Esophagus mucosa (tissue), 1 donor: ENCODE measurements around the gene CSNK1A1. TPM values are rescaled to one million over a fixed set of nuclear protein-coding genes. Genes with fewer than 3 reads are reported as not detected.
A peak's percentile ranks its signal among the peaks of the same experiment; 100 is the strongest.
"Not testable (repeated sequence)": the region's sequence is repeated elsewhere in the genome, so short reads cannot be mapped to it uniquely, and the experiment has no call there.

Experiments used
- ATAC-seq: fragments of 200-7000 bp; cut with Tn5 transposase; one replicate; pipeline ENCODE4 v1.9.1; 2020
- total RNA-seq: library from RNA; stranded (reverse); gene quantifications from one replicate; pipeline ENCODE4 v1.2.4, GENCODE V29; 2023
- donor health status: DM: yes; HTN: yes; CAD: no.

CSNK1A1 gene
- total RNA-seq, 1 donor from 2014 or later, result 404 TPM

- no peak for ATAC-seq
These were observed 61.6 kb downstream of the CSNK1A1 start for GRCh38 chr5:149489605-149490037.

DNA sequence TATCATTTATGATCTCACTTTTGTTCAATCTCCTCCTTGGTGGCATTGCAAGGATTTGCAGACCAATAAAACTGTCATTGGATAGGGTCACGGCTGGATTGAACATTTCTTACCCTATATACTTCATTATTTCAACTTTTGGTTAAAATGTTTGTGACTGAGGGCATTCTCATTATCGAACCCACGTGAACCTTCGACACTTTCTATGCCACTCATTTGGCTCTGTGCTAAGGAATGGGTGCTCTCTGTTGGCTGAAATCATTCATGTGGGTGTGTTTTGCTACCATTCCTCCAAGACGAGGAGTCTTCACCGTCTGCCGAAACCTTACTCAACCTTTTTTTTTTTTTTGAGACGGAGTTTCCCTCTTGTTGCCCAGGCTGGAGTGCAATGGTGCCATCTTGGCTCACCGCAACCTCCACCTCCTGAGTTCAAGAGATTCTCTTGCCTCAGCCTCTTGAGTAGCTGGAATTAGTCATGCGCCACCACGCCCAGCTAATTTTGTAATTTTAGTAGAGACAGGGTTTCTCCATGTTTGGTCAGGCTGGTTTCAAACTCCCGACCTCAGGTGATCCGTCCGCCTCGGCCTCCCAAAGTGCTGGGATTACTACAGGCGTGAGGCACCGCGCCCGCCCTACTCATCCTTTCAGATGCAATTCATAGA lies 62.5 kb downstream of the CSNK1A1 start:
- peak; percentile 11 for ATAC-seq

DNA sequence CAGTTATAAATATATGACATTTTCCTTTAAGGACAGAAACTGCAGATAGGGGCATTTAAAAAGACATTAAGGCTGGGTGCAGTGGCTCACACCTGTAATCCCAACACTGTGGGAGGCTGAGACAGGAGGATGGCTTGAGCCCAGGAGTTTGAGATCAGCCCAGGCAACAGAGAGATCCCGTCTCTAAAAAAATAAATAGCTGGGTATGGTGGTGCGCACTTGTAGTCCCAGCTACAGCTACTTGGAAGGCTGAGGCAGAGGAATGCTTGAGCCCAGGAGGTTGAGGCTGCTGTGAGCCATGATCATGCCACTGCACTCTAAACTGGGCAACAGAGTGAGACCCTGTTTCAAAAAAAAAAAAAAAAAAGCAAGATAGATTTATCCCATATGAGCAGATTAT lies 63.6 kb downstream of the CSNK1A1 start:
- no peak for ATAC-seq

DNA sequence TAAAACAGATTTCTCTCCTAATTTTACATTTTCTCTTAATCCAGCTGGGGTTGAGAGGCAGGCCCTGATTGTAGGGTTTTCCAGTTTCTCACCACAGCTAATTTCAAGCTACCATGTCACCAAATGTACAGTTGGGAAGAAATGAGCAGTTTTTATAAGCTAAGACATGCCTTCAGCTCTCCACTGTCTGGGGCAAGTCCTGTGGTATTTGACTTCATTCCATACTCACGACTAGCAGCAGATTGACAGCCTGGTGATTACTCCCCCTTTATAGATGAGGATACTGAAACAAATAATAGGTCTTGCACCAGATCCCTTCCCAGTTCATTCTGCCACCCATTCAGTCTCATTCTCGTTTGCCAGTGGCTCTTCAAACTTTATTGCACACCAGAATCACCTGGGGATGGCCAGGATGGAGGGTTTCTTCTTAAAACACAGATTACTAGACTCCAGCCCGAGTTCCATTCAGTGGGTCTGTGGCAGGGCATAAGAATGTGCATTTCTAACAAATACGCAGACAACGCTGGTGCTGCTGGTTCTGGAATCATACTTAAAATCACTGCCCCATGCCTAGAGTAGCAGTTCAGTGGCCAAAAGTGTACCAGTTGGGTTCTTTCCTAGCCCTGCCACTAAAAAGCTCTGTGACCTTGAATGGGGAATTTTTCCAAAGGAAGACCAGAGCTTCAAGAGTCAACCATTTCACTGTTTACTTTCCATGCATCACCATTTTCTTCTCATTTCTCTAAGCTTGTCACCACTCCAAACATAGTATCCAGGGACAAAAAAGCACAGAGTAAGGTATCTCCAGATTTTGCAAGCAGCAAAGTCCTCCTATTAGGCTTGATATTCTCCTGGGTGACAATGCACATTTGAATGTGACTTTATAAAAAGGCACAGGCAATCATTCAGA lies 64.3 kb downstream of the CSNK1A1 start:
- ATAC-seq, result peak; percentile 5

DNA sequence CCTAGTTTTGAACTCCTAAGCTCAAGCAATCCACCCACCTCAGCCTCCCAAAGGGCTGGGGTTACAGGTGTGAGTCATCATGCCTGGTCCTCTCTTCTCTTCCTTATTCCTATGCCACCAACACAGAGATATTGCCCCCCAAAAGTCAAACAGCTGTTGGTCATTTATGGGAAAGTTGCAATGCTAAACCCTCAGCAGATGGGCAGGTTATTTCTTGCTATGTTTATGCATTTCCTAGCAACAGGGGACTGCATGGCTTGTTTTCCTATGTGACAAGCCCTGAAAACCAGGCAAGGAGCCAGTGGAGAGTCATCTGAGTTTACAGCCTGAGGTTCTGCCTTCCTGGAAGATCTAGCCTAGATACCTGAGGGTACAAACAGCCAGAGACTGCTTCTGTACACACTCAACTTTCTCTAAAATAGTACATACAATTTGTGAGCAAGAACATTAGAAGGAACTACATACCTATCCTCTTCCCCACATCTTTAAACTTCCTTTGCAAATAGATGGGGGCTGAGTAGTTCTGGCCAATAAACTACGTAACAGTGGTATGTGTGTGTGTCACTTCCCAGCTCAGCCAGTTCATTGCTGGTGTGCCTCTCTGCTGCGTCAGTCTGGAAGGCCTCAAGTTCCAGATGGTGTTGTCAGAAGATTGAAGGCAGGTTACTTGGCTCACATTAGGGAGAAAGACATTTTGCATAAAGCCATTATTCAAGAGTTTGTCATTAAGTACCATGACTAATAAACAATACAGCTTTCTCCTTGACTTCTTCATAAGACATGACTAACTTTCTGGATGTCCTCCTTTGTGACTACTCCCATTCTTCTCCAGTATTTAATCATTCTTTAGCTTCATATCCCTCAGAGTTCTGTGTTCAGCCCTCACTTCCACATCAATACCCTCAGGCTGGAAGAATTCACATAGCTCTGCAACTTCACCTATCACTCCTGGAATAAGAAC lies 65.3 kb downstream of the CSNK1A1 start:
- peak; percentile 86 for ATAC-seq

GRCh38 chr5:149481485-149481884 lies 69.8 kb downstream of the CSNK1A1 start:
- no peak for ATAC-seq

DNA sequence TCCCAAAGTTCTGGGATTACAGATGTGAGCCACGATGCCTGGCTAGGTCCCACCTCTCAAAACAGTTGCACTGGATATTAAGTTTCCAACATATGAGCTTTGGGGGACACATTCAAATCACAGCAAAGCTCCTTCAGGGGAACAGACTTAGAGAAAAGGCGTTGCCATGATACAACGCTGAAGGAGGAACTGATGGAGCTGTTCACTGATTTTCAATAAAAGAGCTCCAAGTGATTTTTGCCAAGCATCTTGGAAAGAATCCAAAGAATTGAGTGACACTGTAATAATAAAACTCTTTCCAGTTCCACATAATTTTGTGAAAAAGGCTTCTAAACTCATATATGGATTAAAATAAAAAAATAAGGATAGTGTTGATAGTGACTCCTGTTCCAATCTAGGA lies 72.5 kb downstream of the CSNK1A1 start:
- ATAC-seq, result no peak

- ATAC-seq, result no peak
These were observed 75.5 kb downstream of the CSNK1A1 start for GRCh38 chr5:149475777-149476176.

- peak; percentile 98 for ATAC-seq
These were observed 77.0 kb downstream of the CSNK1A1 start for GRCh38 chr5:149474198-149474597.

DNA sequence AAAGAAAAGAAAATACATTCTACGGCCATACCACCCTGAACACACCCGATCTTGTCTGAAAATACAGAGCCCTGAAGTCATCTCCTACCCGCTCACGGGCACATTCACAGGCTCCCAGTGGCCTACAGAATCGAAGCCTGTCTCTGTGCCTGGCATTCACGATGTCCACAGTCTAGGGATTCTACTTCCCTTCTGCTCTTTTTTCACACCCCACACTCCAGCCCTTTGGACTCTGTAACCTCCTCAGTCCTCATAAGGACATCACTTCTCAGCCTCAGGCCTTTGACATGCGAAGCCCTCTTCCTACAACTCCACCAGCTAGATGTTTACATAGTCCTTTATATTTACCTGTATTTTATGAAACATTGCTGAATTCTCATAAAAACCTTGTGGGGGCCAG lies 77.8 kb downstream of the CSNK1A1 start:
- ATAC-seq, result no peak

- no peak for ATAC-seq
These were observed 78.8 kb downstream of the CSNK1A1 start for GRCh38 chr5:149472399-149472798.

GRCh38 chr5:149471406-149472183 lies 79.6 kb downstream of the CSNK1A1 start:
- ATAC-seq, result peak; percentile 73

- no peak for ATAC-seq
These were observed 80.3 kb downstream of the CSNK1A1 start for GRCh38 chr5:149470942-149471341.

DNA sequence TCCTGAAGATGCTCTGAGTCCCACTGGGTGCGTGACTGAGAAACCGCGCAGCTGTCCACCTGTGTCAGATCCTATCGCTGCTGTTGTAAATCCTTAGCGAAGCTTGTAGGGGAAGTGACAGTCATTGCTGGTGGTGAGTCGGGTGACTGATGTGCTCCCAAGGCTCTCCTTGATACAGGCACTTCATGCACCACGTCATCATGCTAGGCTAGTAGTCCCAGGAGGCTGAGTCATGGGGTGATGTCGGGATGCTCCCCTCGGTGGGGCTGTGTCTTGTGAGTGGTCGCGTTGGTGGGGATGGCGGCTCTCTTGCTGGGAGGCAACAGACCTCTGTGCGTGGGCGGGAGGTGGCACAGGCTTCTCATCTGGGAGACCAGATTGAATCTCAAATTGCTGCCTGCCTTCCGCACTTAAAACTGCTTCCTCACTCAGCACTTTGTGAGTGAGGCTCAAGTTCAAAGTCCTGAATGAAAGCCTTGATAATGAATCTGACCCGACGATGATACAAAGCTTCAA lies 84.7 kb downstream of the CSNK1A1 start:
- ATAC-seq, result peak; percentile 53

DNA sequence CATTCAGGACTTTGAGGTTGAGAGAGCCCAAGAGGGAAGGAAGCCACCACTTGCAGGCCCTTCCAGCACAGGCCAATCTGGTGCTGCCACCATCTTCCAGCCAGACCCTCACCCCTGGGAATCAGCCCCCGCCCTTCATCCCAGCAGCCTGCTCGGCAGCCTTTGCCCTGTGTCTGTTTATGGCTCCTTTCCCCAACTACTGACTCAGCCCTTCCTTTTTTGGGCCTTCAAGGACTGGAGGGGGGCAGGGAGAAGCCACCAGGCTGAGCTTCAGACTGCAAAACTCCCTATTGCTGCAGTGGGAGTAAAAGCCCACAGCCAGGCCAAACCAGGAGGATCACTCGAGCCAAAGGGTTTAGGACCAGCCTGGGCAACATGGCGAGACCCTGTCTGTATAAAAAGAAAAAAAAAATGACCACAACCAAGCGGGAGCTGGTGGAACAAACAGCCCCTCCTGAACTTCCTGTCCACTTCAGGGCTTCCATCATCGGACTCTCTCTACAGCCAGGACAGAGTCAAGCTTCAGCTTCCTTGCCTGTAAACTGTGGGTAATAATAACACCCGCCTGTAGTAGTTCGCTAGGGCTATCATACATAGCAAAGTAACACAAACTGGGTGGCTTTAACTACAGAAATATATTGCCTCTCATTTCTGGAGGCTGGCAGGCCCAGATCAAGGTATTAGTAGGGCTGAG lies 86.3 kb downstream of the CSNK1A1 start:
- peak; percentile 35 for ATAC-seq

DNA sequence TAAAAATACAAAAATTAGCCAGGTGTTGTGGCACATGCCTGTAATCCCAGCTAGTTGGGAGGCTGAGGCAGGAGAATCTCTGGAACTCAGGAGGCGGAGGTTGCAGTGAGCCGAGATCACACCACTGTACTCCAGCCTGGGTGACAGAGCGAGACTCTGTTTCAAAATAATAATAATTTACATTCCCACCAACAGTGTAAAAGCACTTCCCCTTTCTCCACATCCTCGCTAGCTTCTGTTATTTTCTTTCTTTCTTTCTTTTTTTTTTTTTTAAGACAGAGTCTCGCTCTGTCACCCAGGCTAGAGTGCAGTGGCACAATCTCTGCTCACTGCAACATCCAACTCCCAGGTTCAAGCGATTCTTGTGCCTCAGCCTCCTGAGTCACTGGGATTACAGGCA lies 89.3 kb downstream of the CSNK1A1 start:
- not testable (repeated sequence) for ATAC-seq

GRCh38 chr5:149459891-149460290 lies 91.3 kb downstream of the CSNK1A1 start:
- no peak for ATAC-seq

GRCh38 chr5:149457393-149457763 lies 93.9 kb downstream of the CSNK1A1 start:
- ATAC-seq, result no peak

DNA sequence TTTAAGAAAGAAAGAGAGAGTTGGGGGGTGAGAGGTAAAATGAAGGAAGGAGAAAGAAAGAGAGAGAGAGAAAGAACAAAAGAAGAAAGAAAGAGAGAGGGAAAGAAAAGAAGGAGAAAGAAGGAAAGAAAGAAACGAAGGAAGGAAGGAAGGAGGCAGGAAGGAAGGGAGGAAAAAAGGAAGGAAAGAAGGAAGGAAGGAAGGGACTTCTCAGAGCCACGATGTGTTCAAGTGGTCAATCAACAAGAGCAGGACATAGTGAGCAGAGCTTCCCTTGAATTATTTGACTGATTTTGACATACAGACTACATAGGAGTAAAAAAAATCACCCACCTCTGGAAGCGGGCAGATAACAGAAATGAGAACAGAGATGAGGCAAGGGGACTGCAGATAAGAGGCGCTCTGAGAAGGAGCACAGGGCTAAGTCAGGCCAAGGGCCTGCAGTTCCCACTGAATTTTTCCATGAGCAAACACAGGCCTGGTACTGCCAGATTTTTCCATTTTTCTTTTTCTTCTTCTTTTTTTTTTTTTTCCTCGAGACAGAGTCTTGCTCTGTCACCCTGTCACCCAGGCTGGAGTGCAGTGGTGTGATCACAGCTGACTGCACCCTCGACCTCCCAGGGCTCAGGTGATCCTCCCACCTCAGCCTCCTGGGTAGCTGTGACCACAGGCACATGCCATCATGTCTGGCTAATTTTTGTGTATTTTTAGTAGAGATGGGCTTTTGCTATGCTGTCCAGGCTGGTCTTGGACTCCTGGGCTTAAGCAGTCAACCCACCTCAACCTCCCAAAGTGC lies 94.4 kb downstream of the CSNK1A1 start:
- ATAC-seq, result no peak

DNA sequence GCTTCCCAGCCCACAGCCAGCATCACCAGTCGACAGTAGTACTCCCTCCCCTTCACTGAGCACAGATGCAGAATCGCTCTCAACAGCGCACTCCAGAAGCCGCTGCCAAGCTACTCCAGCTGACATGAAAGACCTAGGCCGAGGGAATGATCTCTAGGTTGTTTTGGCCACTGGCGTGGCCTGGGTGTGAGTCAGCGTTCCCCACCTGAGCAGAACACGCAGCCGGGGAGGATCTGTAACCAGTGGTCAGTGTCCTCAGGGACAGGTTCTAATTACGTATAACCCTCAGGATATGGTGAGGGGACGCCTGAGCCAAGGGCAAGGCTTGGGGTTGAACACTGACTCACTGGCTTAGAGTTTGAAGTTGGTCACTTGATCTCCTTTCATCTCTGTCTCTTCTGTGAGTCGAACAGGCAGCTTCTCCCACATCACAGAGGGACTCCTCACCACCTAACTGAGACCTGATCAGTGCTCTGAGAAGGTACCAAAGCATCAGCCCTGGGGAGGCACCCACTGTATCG lies 95.3 kb downstream of the CSNK1A1 start:
- ATAC-seq, result peak; percentile 7
